ENCODE data around the gene SPEM2. TPM values are rescaled to one million over a fixed set of nuclear protein-coding genes. Genes with fewer than 3 reads are reported as not detected.
A peak's percentile ranks its signal among the peaks of the same experiment; 100 is the strongest.

Gene SPEM2
- total RNA-seq, 2 donors from 2014 or later: not detected

DNA sequence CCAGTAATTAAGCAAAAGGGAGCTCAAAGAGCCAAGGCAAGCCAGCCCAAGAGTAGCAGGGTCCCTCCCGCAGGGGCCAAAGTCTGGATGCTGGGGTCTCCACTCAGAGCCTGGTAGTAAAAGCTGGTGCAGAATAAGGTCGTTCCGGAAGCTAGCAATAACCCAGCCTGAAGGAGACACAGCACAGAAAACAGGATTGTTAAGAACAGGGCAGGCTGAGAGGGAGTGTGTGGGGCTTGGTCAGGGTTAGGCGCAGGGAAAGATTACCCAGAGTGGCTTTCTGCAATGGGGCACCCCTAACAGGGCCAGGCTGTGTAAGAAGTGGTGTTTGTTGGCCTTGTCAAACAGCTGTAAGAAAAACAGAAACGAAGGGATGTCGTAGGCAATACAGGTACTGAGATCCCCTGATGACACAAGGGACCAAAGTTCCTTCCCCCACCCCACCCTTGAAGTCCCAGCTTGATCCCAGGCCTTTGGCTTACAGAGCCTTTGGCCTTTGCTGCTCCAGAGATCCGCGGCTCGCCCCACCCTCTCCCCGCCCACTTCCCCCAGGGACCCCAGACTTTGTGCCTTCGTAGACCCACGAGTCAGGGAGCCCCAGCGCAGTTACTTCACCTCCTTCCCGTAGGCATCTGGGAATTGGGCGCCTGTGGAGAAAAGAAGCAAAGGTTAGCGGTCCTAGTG, 22.2 kb upstream of the SPEM2 start:
- intact Hi-C loops (cut with DNase I, micrococcal nuclease): no loop called here
- DNase-seq: peak; percentile 72 to 75
- ATAC-seq: peak; percentile 67

DNA sequence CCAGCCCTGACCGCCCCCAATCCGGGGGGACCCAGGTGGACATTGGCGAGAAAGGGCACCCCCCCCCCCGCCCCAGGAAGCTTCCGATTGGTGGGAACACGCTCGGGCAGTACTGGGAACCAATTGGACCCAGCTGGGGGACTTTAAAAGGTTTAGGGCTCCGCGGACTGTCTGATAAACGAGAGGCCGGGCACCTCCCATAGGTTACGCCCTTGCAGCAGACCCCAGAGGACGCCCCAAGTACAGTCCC, 21.8 kb upstream of the SPEM2 start:
- DNase-seq (no peak), ATAC-seq (peak; percentile 34)
- intact Hi-C loops (cut with DNase I, micrococcal nuclease): no loop called here

DNA sequence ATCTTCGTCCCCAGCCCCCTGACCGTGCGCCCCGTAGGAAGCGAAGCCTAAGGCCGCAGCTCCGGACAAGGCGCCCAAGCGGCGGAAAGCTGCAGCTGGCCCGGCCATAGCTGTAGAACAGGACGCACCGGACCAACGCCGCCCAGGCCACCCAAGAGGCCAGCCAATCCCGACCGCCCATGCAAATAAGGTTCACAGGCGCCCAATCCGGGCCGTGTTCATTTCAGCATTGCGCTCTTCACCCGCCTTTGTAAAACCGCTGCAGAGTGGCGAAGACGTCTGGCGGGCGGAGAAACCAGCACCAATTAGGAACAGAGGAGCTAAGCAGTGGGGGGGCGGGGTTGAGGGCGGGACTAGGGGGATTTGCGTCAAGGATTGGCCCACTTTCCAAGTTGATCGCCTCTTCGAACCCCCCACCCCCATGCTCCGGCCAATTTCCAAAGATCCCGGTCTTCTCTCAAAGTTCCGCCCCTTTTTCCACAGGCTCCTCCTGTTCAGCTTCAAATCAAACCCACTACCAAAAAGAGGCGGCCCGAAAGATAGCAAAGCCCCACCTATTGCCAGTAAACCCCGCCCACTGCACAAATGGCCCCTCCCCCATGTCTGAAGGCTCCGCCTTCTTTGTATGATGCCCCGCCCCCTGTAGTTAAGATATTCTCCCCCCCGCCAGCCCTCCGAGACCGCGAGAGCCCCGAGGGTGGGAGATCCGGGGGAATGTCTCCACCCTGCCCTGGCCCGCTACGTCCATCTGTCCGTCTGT, 21.3 kb upstream of the SPEM2 start, which contains the start of gene TMEM256:
TMEM256 (minus strand) TSS at position 121 of the 760 bp plus-strand sequence; CDS start at position 108, 13 bp downstream.
- DNase-seq (peak; percentile 97 to 99), ATAC-seq (peak; percentile 89)
- intact Hi-C loops (cut with DNase I, micrococcal nuclease): no loop called here

DNA sequence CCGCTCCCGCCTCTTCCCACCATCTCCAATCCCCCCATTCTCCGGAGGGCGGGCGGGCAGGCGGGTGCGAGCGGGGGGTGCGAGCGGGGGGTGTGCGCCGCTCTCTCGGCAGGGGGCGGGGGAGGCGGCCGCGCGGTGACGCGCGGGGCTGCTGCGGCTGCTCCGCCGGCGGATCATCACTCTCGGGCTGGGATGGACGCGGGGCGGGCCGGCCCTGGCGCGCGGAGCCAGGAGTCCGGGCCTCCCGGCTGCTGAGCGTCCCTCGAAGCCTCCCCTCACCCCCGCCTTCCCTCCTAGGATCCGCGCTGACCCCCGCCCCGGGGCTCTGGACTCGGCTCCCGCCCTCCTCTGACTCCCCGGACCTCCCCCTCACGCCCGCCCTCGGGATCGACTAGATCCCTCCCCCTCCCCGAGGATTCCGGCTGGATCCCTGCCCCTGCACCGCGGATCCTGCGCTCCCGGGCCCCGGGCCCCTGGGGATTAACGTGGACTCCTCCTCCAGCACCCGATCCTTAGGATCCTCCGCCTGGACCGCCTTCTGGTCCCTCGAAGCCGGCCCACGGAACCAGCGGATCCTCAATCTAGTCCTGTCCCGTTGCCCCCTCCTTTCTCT, 20.6 kb upstream of the SPEM2 start:
- intact Hi-C loops (cut with DNase I, micrococcal nuclease): no loop called here
- DNase-seq: peak; percentile 52 to 73
- peak; percentile 12 for ATAC-seq

DNA sequence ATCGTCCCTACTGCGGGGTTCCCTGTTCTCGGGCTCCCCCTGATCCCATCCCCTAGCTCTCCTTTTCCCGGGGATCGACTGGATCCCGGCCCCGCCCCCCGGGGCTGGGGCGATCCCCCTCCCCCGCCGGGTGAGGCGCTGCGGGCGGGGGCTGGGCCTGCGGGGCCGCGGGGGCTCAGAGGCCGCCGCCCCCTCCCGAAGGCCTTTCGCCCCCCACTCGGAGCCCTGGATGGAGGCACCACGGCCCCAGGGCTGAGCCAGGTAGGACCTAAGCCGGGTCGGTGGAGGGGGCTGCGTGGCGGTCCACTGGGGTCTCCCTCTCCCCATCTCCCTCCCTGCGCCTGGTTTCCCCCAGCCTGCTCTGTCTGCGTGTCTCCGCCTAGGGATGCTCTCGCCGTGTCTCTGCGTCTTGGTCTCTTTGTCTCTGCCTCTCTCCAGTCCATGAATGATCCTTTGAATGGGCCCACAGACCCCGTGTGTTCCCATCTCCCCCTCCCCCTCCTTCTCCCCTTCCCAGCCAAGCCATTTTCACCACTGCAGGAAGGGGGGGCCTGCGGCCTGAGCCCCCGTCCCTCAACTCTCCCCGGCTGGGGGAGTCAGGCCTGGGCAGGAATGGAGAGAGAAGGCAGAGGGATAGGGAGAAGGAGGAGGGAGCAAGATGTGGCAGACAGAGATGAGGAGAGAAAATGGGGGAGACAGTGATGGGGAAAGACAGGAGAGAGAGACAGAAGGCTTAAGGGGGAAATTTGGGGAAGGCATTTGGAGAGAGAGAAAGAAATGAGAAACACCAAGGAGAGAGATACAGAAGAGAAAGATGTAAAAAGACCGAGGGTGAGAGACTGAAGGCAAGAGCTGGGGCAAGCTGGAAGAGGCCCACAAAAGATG, 19.8 kb upstream of the SPEM2 start:
- intact Hi-C loops (cut with DNase I, micrococcal nuclease): no loop called here
- no peak for ATAC-seq
- peak in 1 of 2 donors; percentile 27 for DNase-seq

DNA sequence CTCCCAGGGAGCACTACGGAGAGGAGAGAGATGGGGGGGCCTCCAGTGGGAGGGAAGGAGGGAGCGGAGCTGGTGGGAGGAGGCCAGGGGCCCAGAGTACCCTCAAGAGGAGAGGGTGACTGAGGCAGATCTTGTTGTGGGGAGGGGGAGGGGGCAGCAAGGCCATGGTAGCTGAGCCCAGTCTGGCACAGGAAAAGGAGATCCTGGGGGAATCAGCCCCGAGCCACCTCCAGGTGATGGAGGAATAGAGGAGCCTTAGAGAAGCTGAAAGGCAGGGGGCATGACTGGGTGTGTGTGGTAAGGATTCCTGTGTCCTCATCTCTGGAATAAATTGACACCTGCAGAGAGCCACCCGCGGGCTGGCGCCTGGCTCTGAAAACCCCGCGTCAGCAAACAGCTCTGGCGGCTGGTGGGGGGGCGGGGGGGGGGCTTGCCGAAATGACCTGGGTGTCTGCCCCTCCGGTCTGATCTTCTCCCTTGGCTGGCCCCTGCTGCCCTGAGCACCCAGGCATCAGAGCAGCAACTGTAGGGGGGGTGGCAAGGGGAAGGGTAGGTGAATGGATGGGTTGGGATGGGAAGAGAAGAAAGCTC, 19.1 kb upstream of the SPEM2 start:
- intact Hi-C loops (cut with DNase I, micrococcal nuclease): no loop called here
- ATAC-seq: no peak
- DNase-seq: no peak

DNA sequence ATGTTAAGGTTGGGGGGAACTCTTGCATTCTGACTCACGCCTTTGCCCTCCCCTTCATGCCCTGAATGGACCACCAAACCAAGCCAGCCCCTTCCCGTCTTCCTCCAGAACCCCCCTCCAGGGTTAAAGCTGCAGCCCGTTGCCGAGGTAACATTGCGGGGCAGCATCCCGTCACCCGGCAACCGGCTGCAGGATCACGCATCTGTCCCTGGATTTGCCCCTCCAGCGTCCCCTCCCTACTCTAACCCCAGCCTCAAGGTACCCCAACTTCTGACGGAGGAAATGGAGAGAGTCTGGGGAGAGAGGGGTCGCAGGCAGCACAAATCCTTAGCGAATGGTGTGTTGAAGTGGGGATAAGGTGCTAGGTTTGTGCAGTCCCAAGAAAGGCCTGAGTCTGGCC, 18.3 kb upstream of the SPEM2 start:
- no peak for ATAC-seq
- intact Hi-C loops (cut with DNase I, micrococcal nuclease): no loop called here
- DNase-seq: no peak

DNA sequence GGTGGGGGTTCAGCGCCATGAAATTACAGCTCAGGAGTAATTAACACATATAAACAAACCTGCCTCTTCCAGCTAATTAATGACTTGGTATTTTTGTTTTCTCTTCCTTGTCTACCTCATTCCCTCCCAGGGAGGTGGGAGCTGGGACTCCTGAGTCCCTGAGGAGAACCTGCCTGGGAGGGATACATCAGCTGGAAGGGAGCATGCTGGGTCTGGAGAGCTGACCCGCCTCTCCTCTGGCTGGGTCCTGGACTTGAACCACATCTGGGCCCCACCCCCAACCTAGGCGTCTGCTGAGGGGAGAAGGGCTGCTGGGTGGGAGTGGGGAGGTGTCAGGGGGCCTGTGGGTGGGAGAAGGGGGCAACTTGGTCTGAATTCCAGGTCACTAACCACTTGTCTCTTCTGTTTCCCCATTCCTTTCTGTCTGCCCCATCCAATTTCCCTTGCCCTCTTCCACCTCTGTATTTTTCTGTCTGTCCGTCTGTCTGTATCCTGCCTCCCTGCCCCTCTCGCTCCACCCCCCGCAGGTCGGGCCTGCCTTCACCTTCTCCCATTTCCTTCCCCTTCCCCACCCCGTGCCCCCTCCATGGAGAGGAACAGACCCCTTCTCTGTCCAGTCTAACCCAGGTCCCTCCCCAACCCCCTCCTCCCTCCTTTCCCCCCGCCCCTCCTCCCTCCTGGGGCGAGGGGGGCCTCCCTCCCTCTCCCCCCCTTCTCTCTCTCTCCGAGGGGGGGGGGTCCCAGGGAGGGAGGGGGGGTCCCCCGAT, 17.7 kb upstream of the SPEM2 start, which contains the start of gene NLGN2:
NLGN2 (plus strand) TSS at position 361 of the 767 bp plus-strand sequence. CDS start 411 bp downstream, outside the sequence.
- no peak for DNase-seq
- intact Hi-C loops (cut with DNase I, micrococcal nuclease): no loop called here
- no peak for ATAC-seq

DNA sequence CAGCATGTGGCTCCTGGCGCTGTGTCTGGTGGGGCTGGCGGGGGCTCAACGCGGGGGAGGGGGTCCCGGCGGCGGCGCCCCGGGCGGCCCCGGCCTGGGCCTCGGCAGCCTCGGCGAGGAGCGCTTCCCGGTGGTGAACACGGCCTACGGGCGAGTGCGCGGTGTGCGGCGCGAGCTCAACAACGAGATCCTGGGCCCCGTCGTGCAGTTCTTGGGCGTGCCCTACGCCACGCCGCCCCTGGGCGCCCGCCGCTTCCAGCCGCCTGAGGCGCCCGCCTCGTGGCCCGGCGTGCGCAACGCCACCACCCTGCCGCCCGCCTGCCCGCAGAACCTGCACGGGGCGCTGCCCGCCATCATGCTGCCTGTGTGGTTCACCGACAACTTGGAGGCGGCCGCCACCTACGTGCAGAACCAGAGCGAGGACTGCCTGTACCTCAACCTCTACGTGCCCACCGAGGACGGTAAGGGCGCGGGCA, 17.1 kb upstream of the SPEM2 start:
- intact Hi-C loops (cut with DNase I, micrococcal nuclease): no loop called here
- DNase-seq (peak in 1 of 2 donors; percentile 33), ATAC-seq (no peak)

DNA sequence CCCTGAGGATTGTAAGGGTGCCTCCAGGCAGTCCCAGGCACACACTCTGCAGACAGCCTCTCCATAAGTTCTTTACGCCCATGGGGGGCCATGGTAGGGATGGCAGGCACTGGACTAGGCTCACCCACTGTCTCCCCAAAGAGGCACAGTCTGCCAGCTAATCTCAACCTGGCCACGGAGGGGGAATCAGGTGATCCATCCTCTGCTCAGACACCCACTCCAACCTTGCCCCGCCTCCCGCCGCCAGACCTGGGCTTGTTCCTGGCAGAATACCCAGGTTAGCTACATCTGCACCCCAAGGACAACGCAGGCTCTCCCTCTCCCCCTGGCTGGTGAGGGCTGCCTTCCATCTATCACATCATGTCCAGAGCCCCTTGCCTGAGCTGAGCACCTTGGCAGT, 16.6 kb upstream of the SPEM2 start:
- no peak for DNase-seq
- no peak for ATAC-seq
- intact Hi-C loops (cut with DNase I, micrococcal nuclease): no loop called here

DNA sequence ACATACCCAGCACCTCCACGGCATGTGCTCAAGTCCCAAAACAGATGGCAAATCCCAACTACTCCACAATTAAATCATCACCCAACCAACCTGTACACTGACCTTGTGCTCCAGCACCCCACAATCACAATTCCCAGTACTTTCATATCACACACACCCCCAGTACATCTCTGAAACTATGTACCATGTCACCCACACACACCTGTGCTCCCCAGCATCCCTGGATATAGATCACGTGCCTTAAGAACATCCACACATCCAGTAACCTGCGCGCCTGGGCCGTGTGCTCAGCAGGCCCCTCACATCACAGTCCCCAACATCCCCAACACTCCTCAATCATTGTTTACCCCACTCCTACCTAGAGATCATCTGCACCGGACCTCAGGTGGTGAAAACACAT, 15.7 kb upstream of the SPEM2 start:
- no peak for ATAC-seq
- intact Hi-C loops (cut with DNase I, micrococcal nuclease): no loop called here
- DNase-seq: no peak

DNA sequence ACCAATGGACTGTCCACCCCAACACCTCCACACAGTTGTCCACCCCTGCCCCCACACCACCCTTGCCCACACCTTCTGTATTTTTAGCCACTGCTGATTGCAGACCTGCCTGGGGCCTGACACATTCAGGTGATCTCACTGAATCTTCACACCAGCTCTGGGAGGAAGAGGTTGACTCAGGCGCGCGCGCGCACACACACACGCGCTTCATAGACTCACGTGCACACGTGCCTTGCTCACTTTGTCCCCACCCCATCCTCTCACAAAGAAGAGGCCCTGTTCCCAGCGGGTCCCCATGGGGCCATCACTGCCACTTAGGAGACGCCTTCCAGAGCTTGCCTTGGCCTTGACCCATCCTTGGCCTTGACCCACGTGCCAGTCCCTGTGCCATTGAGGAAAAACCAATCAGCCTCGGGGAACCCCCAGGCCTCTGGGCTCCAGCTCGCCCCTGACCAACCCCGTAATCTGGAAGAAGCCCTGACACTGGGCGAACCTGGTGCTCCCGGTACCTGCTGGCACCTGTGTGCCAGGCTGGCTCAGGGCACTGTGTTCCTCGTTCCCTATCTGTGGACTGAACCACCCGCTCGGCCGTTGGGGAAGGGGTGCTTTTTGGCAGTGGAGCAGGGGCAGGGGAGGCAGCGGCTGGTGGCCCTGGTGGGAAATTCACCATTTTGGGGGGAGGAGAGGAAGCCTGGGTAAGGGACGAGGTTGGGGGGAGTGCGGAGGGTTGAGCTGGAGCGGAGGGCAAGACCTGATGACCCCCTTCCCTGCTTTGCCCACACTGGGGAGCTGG, 14.6 kb upstream of the SPEM2 start:
- ATAC-seq (no peak), DNase-seq (no peak)
- intact Hi-C loops (cut with DNase I, micrococcal nuclease): no loop called here

DNA sequence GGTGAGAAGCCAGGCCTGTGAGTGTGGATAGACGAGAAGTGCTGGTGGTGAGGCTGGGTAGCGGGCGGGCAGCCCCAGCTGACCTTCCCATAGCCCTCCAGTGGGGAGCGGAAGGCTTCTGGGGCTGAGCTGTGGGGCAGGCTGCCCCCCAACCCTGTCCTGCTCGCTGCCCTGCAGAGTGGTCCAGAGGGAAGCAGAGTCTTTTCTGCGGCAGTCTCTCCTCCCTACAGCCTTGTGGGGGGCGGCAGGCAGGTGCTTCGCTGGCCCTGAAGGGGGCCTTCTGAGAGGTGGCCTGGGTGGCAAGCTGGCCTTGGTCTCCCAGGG, 14.0 kb upstream of the SPEM2 start:
- intact Hi-C loops (cut with DNase I, micrococcal nuclease): no loop called here
- ATAC-seq: no peak
- DNase-seq: no peak

DNA sequence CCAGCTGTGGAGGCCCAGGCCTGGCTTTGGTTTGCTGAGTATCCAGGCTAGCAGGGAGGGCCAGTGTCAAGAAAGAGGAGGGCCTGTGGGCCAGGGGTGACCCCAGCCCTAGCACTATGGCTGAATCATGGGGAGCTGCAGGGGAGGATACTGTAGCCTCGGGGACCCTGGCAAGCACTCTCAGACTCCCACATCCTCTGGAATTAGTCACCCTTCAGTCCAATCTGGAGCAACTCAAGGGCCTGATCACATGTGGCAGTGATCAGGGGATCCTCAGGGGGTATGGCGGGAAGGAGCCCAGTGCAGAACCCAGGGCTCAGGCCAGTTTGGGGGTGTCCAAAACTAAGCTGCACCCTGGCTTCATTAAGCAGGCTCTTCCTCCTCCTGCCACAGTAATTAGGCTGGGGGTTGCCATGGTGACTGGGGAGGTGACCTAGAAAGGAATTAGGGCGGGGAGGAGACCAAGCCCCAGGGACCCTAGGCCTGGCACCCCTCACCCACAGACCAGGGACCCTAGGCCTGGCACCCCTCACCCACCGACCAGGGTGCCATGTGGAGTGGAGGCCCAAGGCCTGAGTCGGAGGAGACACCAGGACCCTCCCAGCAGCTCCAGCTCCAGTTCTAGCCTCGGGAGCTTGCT, 11.9 kb upstream of the SPEM2 start:
- ATAC-seq: no peak
- intact Hi-C loops (cut with DNase I, micrococcal nuclease): no loop called here
- DNase-seq: no peak

DNA sequence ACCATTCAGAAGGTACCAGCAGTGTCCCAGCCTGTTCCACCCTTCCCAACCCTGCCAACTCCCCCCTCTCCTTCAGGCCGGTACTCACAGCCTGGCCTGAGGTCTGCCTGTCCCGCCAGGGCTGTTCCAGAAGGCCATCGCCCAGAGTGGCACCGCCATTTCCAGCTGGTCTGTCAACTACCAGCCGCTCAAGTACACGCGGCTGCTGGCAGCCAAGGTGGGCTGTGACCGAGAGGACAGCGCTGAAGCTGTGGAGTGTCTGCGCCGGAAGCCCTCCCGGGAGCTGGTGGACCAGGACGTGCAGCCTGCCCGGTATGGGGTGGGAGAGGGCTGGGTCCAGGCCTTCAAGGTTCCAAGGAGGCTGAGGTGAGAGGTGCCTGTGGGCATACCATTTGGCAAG, 10.6 kb upstream of the SPEM2 start:
- no peak for ATAC-seq
- intact Hi-C loops (cut with DNase I, micrococcal nuclease): no loop called here

DNA sequence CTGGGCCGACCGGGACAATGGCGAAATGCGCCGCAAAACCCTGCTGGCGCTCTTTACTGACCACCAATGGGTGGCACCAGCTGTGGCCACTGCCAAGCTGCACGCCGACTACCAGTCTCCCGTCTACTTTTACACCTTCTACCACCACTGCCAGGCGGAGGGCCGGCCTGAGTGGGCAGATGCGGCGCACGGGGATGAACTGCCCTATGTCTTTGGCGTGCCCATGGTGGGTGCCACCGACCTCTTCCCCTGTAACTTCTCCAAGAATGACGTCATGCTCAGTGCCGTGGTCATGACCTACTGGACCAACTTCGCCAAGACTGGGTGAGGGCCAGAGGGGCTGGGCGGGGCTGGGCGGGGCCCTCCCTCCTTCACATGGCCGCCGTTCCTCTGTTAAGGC, 9.6 kb upstream of the SPEM2 start:
- ATAC-seq (no peak), DNase-seq (no peak)
- intact Hi-C loops (cut with DNase I, micrococcal nuclease): no loop called here

More for the DNA sequence above, 10.6 kb upstream of the SPEM2 start:
- no peak for DNase-seq

DNA sequence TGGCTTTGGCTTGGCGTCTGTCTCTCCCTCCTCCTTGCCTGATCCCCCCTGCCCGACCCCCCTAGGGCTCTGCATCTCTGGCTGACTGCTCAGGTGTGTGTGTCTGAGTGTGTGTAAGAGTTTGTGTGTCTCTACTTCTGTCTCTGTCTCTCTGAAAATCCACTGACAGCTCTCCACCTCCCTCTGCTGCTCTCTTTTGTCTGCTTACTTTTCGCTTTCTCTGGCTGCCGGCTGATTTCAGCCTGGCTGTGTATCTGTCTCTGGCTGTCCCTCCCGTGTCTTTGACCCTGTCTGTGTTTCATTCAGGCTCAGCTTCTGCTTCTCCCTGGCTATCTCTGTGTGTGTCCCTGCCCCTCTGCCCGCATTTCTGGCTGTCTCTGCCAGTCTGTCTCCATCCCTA, 9.1 kb upstream of the SPEM2 start:
- ATAC-seq (peak; percentile 24), DNase-seq (no peak)
- intact Hi-C loops (cut with DNase I, micrococcal nuclease): no loop called here

Data from left colon (tissue), 2 donors.